HG02610 (cell line): ENCODE results near the gene EPB41L3.
"Not testable (repeated sequence)": the region's sequence is repeated elsewhere in the genome, so short reads cannot be mapped to it uniquely, and the experiment has no call there.

Experiments used
- ATAC-seq: cut with Tn5 transposase; IDR thresholded peaks from one replicate; pipeline ENCODE4 v1.9.1; 2021; ENCODE audit warnings: mild to moderate bottlenecking, moderate library complexity; ENCODE audit not compliant: unreplicated experiment

EPB41L3 gene

GRCh38 chr18:5500158-5500939 lies 43.4 kb downstream of the EPB41L3 start:
- ATAC-seq = no peak

DNA sequence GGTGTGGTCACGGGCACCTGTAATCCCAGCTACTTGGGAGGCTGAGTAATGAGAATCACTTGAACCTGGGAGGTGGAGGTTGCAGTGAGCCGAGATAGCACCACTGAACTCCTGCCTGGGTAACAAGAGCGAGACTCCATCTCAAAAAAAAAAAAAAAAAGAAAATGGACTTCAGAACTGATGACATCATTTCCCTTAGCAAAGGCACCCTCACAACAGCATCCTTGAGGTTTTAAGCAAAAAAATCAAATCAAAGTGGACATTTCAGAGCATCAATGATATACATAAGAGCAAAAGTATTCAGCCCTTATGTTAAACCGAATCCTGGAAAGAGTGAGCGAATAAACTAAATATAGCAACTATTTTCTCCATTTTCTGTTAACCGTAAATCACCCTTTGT lies 45.3 kb downstream of the EPB41L3 start:
- no peak for ATAC-seq

DNA sequence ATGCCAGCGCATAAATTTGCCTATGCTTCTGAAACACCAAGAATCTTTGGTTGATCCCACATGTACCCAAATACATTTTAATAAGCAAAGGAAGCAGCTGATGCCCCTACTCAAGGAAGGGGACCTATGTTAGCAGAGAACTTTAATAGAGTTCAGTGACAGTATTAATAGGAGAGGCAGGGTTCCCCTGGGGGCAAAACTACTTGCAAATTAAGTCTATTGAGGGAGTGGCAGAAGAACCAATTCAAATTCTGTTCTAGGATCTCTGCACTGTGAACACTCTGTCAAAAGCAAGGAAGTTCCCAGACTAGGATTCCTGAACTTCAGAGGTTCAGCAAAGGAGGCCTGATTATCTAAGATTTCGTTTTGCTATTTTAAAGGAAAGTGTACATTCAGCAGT lies 47.5 kb downstream of the EPB41L3 start:
- ATAC-seq = no peak

GRCh38 chr18:5490753-5491480 lies 52.9 kb downstream of the EPB41L3 start:
- no peak for ATAC-seq

- ATAC-seq = no peak
These were observed 55.0 kb downstream of the EPB41L3 start for GRCh38 chr18:5488844-5489243.

- ATAC-seq = not testable (repeated sequence)
These were observed 55.8 kb downstream of the EPB41L3 start for GRCh38 chr18:5488044-5488443.

GRCh38 chr18:5484526-5484925 lies 59.3 kb downstream of the EPB41L3 start:
- ATAC-seq = no peak

DNA sequence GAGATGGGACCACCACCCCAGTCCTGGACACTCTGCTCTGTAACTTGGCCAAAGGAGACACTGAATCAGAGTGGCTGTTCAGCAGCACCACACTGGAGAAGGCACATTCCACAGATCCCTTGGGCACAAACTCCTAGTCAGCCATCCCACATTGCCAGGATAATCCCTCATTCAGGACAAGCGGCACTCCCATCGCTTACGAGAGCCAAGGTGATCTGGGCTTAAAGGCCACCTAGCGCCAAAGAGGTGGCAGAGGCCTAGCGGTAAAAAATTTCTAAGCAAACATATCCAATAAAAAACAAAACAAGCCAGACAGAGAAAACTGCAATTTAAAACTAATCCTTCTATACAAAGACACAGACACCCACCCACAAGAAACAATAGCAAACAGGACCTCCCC lies 62.2 kb downstream of the EPB41L3 start:
- no peak for ATAC-seq

- no peak for ATAC-seq
These were observed 65.5 kb downstream of the EPB41L3 start for GRCh38 chr18:5478261-5478660.

DNA sequence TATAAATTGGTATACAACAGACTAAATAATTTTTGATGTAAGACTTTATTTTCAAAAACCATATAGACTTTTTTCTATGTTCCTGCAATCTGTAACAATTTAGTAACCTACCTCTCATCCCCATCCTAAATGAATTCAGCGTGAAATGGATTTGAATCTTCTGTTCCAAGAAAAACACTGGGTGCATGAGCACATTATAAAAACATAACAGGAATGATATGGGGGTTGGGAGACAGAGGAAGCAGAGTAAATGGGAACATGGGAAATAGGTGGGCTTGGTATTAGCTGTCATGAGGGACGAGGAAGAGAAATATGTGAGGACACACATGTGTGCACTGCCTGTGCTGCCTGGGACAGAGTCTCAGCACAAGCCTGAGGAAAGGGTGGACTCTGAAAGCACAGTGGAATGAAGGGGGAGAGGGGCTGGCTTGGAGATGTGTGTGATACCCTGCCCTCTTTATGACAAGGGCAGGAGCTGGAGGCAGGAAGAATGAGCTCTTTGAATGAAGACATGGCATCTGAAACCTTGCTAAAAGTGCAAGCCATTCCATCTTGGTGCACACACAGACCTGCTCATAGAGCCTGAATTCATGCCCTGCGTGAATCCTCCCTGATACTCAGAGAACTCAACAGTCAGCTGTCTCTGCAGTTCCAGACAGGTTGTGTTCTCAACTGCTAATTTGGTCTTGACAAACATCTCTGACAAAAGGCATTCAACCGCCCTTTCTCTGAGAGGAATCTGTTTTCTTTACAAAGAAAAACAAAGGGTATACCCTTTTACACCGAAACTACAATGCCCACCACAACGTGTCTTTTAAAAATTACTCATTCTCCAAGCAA lies 66.6 kb downstream of the EPB41L3 start:
- no peak for ATAC-seq

- ATAC-seq = no peak
These were observed 68.5 kb downstream of the EPB41L3 start for GRCh38 chr18:5475267-5475666.

DNA sequence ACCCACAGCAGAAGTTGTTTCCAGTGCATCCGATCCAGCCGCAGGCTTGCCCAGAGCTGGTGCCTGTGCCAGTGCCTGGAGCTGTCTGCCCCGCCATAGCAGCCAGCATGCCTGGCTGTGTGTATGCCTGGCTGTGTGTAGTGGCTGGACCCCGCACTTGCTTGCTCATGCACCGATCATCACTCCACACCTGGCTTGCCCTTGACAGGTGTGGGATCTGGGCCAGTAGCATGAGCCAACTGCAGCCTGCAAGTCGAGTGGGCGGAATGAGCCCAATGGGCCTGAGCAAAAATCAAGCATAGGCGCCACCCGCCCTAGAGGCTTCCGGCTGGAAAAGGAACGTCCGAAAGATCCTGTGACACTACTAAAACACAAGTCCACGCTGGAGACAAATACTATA lies 74.5 kb downstream of the EPB41L3 start:
- no peak for ATAC-seq

DNA sequence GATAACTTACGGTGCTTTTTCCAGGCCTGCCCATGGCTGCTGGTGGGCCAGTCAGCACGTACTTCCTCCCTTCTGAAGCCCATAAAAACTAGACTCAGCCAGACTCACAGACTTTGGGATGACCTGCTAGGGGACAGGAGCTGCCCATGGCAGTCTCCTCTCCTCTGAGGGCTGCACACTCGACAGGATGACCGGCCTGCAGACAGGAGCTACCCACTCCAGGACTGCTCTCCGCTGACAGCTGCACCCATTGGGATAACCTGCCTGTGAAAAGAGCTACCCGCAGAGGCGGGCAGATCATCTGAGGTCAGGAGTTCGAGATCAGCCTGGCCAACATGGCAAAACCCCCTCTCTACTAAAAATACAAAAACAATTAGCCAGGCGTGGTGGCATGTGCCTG lies 75.4 kb downstream of the EPB41L3 start:
- no peak for ATAC-seq

DNA sequence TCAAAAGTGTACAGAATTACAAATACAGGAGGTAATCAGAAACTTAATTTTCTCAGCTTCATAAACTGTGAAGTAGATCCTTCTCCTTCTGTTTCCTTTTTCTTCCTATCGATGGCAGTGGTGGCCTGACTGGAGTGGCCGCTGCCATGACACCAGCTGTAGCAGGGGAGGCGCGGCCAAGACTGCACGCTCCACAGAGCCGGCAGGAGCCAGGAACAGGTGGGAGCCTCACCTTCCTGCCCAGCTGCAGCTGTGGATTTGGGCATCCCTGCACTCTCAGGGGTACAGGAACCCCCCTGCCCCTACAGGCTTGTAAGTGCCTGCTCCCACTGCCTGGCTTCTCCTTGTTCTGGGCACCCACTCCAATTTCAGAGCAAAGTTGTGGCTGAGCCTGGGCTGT lies 76.1 kb downstream of the EPB41L3 start:
- ATAC-seq = no peak

GRCh38 chr18:5466256-5466655 lies 77.5 kb downstream of the EPB41L3 start:
- no peak for ATAC-seq

DNA sequence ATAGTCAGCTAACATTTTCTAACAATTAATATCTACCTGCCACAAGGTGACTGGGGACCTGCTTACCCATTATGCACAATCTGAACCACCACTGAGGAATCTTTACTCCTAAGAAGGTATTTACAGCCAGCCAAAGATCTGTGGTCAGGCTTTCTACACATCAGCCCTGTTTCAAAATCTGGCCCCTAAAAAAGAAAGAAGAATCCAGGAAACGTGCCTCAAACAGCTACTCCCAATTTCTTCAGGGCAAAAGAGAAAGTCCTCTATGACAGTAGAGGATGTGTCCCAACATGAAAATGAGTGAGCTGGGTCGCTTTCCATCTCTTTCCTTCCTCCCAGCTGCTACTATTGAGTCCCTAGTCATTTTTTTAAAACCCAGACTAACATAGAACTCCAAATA lies 79.5 kb downstream of the EPB41L3 start:
- no peak for ATAC-seq

DNA sequence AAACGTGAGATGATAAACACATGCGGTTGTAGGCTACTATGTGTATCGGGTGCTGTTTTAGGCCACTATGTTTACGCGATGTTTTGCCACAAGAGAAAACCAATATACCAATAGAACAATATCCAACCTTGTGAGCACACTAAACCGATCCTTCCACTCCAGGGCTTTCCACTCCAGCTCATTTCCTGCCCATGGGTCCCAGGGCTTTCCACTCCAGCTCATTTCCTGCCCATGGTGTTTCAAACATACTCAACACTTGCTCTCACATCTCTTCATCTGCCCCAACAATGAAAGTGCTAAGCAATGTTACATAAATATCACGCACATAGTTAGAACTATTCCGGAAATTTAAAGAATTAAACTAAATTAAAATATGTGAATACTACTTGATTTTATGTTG lies 80.0 kb downstream of the EPB41L3 start:
- no peak for ATAC-seq

DNA sequence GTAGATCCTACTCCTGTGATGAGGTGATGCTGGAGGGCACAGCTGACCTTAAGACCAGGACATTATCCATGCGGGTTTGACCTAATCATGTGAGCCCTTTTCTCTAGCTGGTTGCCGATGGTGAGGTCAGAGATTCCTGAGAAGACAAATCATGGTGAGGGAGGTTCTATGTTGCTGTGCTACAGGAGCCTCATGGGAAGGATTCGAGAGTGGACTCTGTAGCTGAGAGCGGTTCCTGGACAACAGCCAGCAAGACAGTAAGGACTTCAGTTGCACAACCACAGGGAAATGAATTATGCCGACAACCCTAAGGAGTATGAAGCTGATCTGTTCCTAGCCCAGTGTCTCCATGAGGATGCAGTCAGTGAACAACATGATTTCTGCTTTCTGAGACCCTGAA lies 80.4 kb downstream of the EPB41L3 start:
- ATAC-seq = no peak

- no peak for ATAC-seq
These were observed 81.6 kb downstream of the EPB41L3 start for GRCh38 chr18:5462227-5462626.

DNA sequence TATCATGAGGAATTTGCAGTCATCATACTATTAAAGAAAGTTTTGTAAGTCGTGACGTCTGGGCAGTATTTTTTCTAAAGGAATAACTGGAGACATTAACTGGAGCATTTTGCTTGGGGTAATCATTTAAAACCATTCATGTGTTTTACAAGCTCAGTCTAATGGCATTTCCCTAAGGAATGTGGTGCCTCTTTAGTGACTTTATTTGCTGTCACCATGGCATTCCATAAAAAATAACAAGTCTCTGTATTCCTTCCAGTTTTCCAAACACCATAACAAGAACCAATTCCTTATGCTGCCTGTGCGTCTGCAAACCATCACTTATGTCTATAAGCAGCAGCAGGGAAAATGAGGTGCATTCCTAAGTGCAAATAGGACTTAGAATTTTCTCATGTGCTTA lies 82.8 kb downstream of the EPB41L3 start:
- no peak for ATAC-seq

DNA sequence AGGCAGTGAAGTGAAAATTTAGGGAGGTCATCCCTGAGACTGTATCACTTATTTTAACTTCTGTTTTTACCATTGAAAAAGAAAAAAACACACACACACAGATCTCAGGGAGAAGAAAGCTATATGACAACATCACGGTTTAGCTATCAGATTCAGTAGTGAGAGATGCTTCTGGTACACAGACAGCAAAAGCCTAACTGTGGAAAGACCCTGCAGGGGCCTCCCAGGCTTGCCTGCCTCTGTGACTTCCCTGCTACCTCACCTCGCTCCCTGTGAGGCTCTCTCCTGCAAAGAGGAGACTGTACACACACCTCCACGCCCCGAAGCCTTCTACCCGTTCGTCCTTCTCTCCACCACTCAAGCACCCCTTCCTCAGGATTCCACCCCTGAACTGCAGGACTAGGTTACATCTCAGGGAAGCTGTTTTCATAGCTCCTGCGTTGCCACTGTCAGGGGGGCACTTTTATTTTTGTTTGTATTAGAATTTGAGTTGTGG lies 86.3 kb downstream of the EPB41L3 start:
- ATAC-seq = no peak
